ENCODE data around the gene MICA. TPM values are rescaled to one million over a fixed set of nuclear protein-coding genes. Genes with fewer than 3 reads are reported as not detected.
A peak's percentile ranks its signal among the peaks of the same experiment; 100 is the strongest.
"Not testable (repeated sequence)": the region's sequence is repeated elsewhere in the genome, so short reads cannot be mapped to it uniquely, and the experiment has no call there.

MICA gene
- total RNA-seq, 1 donor, result 31.1 TPM

DNA sequence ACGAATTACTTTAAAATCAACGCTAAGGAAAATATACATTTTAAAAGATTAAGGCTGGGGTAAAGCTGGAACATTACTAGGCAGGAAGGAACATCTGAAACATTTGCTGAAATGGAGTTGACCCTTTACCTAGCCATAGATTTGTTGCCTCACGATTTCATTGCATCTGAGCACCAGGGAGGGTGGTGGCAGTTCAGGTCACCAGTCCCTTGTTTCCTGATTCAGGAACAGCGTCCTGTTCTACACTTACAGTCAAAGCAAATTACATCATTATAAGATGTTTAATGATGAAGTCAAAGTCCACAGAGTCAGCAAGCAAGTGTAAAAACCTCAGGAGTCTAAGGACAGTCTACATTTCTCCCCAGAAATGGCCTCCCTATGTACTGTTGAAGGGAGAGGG is 9.0 kb upstream of the MICA start:
- TF ChIP-seq CTCF (IDR thresholded peaks at IDR 0.05; ENCODE audit: extremely low read depth, low read depth, low read length), result no peak
- no peak overlapping the region for H2AFZ ChIP-seq (ENCODE audit: low read length)

GRCh38 chr6:31395832-31396231 is 7.6 kb upstream of the MICA start:
- Histone ChIP-seq H3K36me3 (ENCODE audit: insufficient read depth, low read length) (no peaks in the 10 kb centered on the region), H3K27me3 (ENCODE audit: insufficient read depth, low read length) (no peaks in the 10 kb centered on the region), H3K9me3 (ENCODE audit: low read depth, low read length) (no peaks in the 10 kb centered on the region), H3K4me1 (ENCODE audit: insufficient read depth, low read length) (peaks cover 8% of the 10 kb centered on the region), H3K4me3 (ENCODE audit: insufficient read depth, low read length) (no peak overlapping the region), H2AFZ (ENCODE audit: low read length) (no peak overlapping the region), H3K79me2 (ENCODE audit: insufficient read depth, low read length) (peaks cover 4% of the 10 kb centered on the region), H3K27ac (ENCODE audit: low read depth, low read length) (no peak overlapping the region), H4K20me1 (ENCODE audit: insufficient read depth, low read length) (no peaks in the 10 kb centered on the region), H3K4me2 (ENCODE audit: insufficient read depth, low read length) (no peak overlapping the region)
- TF ChIP-seq CTCF (IDR thresholded peaks at IDR 0.05; ENCODE audit: extremely low read depth, low read depth, low read length), result no peak
- DNase-seq (ENCODE audit: insufficient read length, low spot score, missing footprints), result no peak

More for the DNA sequence above, 9.0 kb upstream of the MICA start:
- DNase-seq (ENCODE audit: insufficient read length, low spot score, missing footprints), result no peak
- Histone ChIP-seq H4K20me1 (ENCODE audit: insufficient read depth, low read length) (no peaks in the 10 kb centered on the region), H3K4me3 (ENCODE audit: insufficient read depth, low read length) (no peak overlapping the region), H3K4me1 (ENCODE audit: insufficient read depth, low read length) (peaks cover 8% of the 10 kb centered on the region), H3K79me2 (ENCODE audit: insufficient read depth, low read length) (no peaks in the 10 kb centered on the region), H3K27me3 (ENCODE audit: insufficient read depth, low read length) (no peaks in the 10 kb centered on the region), H3K36me3 (ENCODE audit: insufficient read depth, low read length) (no peaks in the 10 kb centered on the region), H3K4me2 (ENCODE audit: insufficient read depth, low read length) (no peak overlapping the region), H3K27ac (ENCODE audit: low read depth, low read length) (no peak overlapping the region), H3K9me3 (ENCODE audit: low read depth, low read length) (no peaks in the 10 kb centered on the region)

DNA sequence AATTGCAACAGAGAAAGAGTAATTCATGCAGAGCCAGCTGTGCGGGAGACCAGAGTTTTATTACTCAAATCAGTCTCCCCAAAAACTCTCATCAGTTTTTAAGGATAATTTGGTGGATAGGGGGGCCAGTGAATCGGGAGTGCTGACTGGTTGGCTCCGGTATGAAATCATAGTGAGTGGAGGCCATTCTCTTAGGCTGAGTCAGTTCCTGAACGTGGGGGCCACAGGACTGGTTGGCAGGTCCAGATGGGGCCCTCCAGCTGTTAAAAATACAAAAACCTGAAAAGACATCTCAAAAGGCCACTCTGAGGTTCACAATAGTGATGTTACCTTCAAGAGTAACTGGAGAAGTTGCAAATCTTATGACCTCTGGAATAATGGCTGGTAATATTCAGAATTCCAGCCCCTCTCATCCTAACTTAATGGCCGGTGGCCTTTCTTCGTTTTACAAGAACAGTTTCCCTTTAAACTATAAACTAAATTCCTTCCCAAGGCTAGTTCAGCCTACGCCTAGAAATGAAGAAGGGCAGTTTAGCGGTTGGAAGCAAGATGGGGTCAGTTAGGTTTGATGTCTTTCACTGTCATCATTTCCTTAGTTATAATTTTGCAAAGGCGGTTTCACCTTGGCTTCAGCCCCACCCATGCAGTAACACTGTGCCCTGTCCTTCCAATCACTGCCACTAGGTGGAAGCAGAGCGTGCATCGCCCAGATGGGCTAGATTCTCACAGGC is 6.8 kb upstream of the MICA start:
- Histone ChIP-seq H3K27me3 (ENCODE audit: insufficient read depth, low read length) (no peaks in the 10 kb centered on the region), H3K27ac (ENCODE audit: low read depth, low read length) (no peak overlapping the region), H3K4me2 (ENCODE audit: insufficient read depth, low read length) (peak overlapping the region; percentile 76), H3K4me1 (ENCODE audit: insufficient read depth, low read length) (peaks cover 15% of the 10 kb centered on the region), H4K20me1 (ENCODE audit: insufficient read depth, low read length) (peaks cover 1% of the 10 kb centered on the region), H3K4me3 (ENCODE audit: insufficient read depth, low read length) (no peak overlapping the region), H3K9me3 (ENCODE audit: low read depth, low read length) (no peaks in the 10 kb centered on the region), H3K79me2 (ENCODE audit: insufficient read depth, low read length) (peaks cover 7% of the 10 kb centered on the region), H3K36me3 (ENCODE audit: insufficient read depth, low read length) (no peaks in the 10 kb centered on the region), H2AFZ (ENCODE audit: low read length) (no peak overlapping the region)
- peak; percentile 62 for DNase-seq (ENCODE audit: insufficient read length, low spot score, missing footprints)
- peak; percentile 79 for TF ChIP-seq CTCF (IDR thresholded peaks at IDR 0.05; ENCODE audit: extremely low read depth, low read depth, low read length)

DNA sequence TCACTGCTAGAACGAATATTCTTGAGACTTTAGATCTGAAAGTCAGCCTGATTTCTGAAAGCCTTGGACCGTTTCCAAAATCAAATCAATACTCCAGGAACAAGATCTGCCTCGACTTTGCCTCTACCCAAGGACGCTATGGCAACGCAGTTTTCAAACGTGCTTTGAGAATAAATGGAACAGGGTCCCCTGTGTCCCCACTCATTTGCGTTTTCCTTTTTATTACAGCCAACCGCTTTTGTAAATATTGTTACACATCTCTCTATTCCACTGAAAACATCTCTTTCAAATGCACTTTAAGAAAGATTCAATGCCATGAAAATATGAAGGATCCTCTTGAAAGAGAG is 6.3 kb upstream of the MICA start:
- Histone ChIP-seq H3K4me1 (ENCODE audit: insufficient read depth, low read length) (peaks cover 20% of the 10 kb centered on the region), H3K79me2 (ENCODE audit: insufficient read depth, low read length) (peaks cover 13% of the 10 kb centered on the region), H3K4me3 (ENCODE audit: insufficient read depth, low read length) (peak overlapping the region; percentile 45), H3K4me2 (ENCODE audit: insufficient read depth, low read length) (peak overlapping the region; percentile 76)
- H3K27ac ChIP-seq (ENCODE audit: low read depth, low read length); H3K36me3 ChIP-seq (ENCODE audit: insufficient read depth, low read length); DNase-seq (ENCODE audit: insufficient read length, low spot score, missing footprints); H4K20me1 ChIP-seq (ENCODE audit: insufficient read depth, low read length); H3K27me3 ChIP-seq (ENCODE audit: insufficient read depth, low read length); H3K9me3 ChIP-seq (ENCODE audit: low read depth, low read length); H2AFZ ChIP-seq (ENCODE audit: low read length): not testable (repeated sequence)
